ENCODE data around the gene RIC8B.

RIC8B gene

GRCh38 chr12:106801830-106802533 lies 27.5 kb downstream of the RIC8B start:
- Histone ChIP-seq H4K20me1 (ENCODE audit: control insufficient read depth, insufficient read depth, low read depth, low read length) (no peaks in the 10 kb centered on the region), H3K27ac (ENCODE audit: low read depth, low read length) (no peak overlapping the region), H3K27me3 (ENCODE audit: control insufficient read depth, low read length) (no peaks in the 10 kb centered on the region), H3F3A (ENCODE audit: control insufficient read depth, insufficient read depth) (no peaks in the 10 kb centered on the region), H3K9me2 (replicated peaks; ENCODE audit: control insufficient read depth, low read length) (no peaks in the 10 kb centered on the region), H3K9me3 (ENCODE audit: control insufficient read depth, insufficient read depth, low read length) (no peaks in the 10 kb centered on the region), H3K36me3 (ENCODE audit: control insufficient read depth, low read length) (no peaks in the 10 kb centered on the region), H3K4me3 (ENCODE audit: low read length) (no peak overlapping the region), H3K4me2 (ENCODE audit: low read length) (no peak overlapping the region), H3K4me1 (ENCODE audit: control insufficient read depth, low read length) (peaks cover 7% of the 10 kb centered on the region), H3K79me2 (ENCODE audit: control insufficient read depth, low read length) (no peaks in the 10 kb centered on the region)
- TF ChIP-seq, protein P1, sequence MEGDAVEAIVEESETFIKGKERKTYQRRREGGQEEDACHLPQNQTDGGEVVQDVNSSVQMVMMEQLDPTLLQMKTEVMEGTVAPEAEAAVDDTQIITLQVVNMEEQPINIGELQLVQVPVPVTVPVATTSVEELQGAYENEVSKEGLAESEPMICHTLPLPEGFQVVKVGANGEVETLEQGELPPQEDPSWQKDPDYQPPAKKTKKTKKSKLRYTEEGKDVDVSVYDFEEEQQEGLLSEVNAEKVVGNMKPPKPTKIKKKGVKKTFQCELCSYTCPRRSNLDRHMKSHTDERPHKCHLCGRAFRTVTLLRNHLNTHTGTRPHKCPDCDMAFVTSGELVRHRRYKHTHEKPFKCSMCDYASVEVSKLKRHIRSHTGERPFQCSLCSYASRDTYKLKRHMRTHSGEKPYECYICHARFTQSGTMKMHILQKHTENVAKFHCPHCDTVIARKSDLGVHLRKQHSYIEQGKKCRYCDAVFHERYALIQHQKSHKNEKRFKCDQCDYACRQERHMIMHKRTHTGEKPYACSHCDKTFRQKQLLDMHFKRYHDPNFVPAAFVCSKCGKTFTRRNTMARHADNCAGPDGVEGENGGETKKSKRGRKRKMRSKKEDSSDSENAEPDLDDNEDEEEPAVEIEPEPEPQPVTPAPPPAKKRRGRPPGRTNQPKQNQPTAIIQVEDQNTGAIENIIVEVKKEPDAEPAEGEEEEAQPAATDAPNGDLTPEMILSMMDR (IDR thresholded peaks at IDR 0.05; ENCODE audit: low read depth, low read length, poor library complexity, severe bottlenecking): no peak
- TF ChIP-seq EZH2phosphoT487 (IDR thresholded peaks at IDR 0.05; ENCODE audit: borderline replicate concordance, low read length): no peak

GRCh38 chr12:106804668-106805067 lies 30.2 kb downstream of the RIC8B start:
- no peak overlapping the region for H3K27ac ChIP-seq (ENCODE audit: low read depth, low read length)
- no peaks in the 10 kb centered on the region for H3K79me2 ChIP-seq (ENCODE audit: control insufficient read depth, low read length)
- H3K9me2 ChIP-seq (replicated peaks; ENCODE audit: control insufficient read depth, low read length): no peaks in the 10 kb centered on the region
- no peaks in the 10 kb centered on the region for H3K27me3 ChIP-seq (ENCODE audit: control insufficient read depth, low read length)
- TF ChIP-seq, protein P1 (IDR thresholded peaks at IDR 0.05; ENCODE audit: low read depth, low read length, poor library complexity, severe bottlenecking): no peak
- no peak for TF ChIP-seq EZH2phosphoT487 (IDR thresholded peaks at IDR 0.05; ENCODE audit: borderline replicate concordance, low read length)
- no peaks in the 10 kb centered on the region for H3F3A ChIP-seq (ENCODE audit: control insufficient read depth, insufficient read depth)
- H3K4me2 ChIP-seq (ENCODE audit: low read length): no peak overlapping the region
- H3K4me1 ChIP-seq (ENCODE audit: control insufficient read depth, low read length): peaks cover 7% of the 10 kb centered on the region
- H4K20me1 ChIP-seq (ENCODE audit: control insufficient read depth, insufficient read depth, low read depth, low read length): no peaks in the 10 kb centered on the region
- no peak overlapping the region for H3K4me3 ChIP-seq (ENCODE audit: low read length)
- no peaks in the 10 kb centered on the region for H3K36me3 ChIP-seq (ENCODE audit: control insufficient read depth, low read length)
- no peaks in the 10 kb centered on the region for H3K9me3 ChIP-seq (ENCODE audit: control insufficient read depth, insufficient read depth, low read length)

- Histone ChIP-seq H3K36me3 (ENCODE audit: control insufficient read depth, low read length) (peaks cover 5% of the 10 kb centered on the region), H3K27ac (ENCODE audit: low read depth, low read length) (no peak overlapping the region), H3K4me2 (ENCODE audit: low read length) (no peak overlapping the region), H3F3A (ENCODE audit: control insufficient read depth, insufficient read depth) (no peaks in the 10 kb centered on the region), H4K20me1 (ENCODE audit: control insufficient read depth, insufficient read depth, low read depth, low read length) (no peaks in the 10 kb centered on the region), H3K9me3 (ENCODE audit: control insufficient read depth, insufficient read depth, low read length) (no peaks in the 10 kb centered on the region), H3K27me3 (ENCODE audit: control insufficient read depth, low read length) (no peaks in the 10 kb centered on the region), H3K4me1 (ENCODE audit: control insufficient read depth, low read length) (no peaks in the 10 kb centered on the region), H3K9me2 (replicated peaks; ENCODE audit: control insufficient read depth, low read length) (no peaks in the 10 kb centered on the region), H3K4me3 (ENCODE audit: low read length) (no peak overlapping the region), H3K79me2 (ENCODE audit: control insufficient read depth, low read length) (no peaks in the 10 kb centered on the region)
- TF ChIP-seq EZH2phosphoT487 (IDR thresholded peaks at IDR 0.05; ENCODE audit: borderline replicate concordance, low read length): no peak
- TF ChIP-seq, protein P1 (IDR thresholded peaks at IDR 0.05; ENCODE audit: low read depth, low read length, poor library complexity, severe bottlenecking): no peak
Measured at GRCh38 chr12:106814714-106815113, 40.2 kb downstream of the RIC8B start.
